Stromal cell of bone marrow (primary cell): ENCODE data around the gene SLC35E1.
"Not testable (repeated sequence)": the region's sequence is repeated elsewhere in the genome, so short reads cannot be mapped to it uniquely, and the experiment has no call there.

Source experiments
- DNase-seq: peaks from one replicate; pipeline ENCODE4 v3.0.0-alpha.2; 2012; ENCODE audit warnings: low read depth

SLC35E1 gene

GRCh38 chr19:16522559-16523377 is 49.4 kb downstream of the SLC35E1 start:
- DNase-seq = no peak

GRCh38 chr19:16521715-16522289 is 50.4 kb downstream of the SLC35E1 start:
- no peak for DNase-seq

- DNase-seq = no peak
Measured at GRCh38 chr19:16520986-16521624, 51.1 kb downstream of the SLC35E1 start.

- DNase-seq = no peak
Measured at GRCh38 chr19:16520074-16520973, 51.9 kb downstream of the SLC35E1 start.

- DNase-seq = no peak
Measured at GRCh38 chr19:16519230-16519687, 53.0 kb downstream of the SLC35E1 start.

GRCh38 chr19:16518483-16519229 is 53.6 kb downstream of the SLC35E1 start:
- no peak for DNase-seq

GRCh38 chr19:16518061-16518460 is 54.2 kb downstream of the SLC35E1 start:
- no peak for DNase-seq

GRCh38 chr19:16516923-16517610 is 55.1 kb downstream of the SLC35E1 start:
- DNase-seq = no peak

- no peak for DNase-seq
Measured at GRCh38 chr19:16516381-16516780, 55.8 kb downstream of the SLC35E1 start.

- no peak for DNase-seq
Measured at GRCh38 chr19:16514383-16515019, 57.7 kb downstream of the SLC35E1 start.

GRCh38 chr19:16512611-16513010 is 59.6 kb downstream of the SLC35E1 start:
- not testable (repeated sequence) for DNase-seq

- no peak for DNase-seq
Measured at GRCh38 chr19:16509141-16510061, 62.8 kb downstream of the SLC35E1 start.

GRCh38 chr19:16508546-16508945 is 63.7 kb downstream of the SLC35E1 start:
- DNase-seq = no peak

GRCh38 chr19:16506961-16507360 is 65.3 kb downstream of the SLC35E1 start:
- no peak for DNase-seq

- DNase-seq = not testable (repeated sequence)
Measured at GRCh38 chr19:16506161-16506560, 66.1 kb downstream of the SLC35E1 start.

GRCh38 chr19:16504271-16504670 is 67.9 kb downstream of the SLC35E1 start:
- no peak for DNase-seq
